Muscle layer of duodenum (tissue), 2 donors: ENCODE results near the gene GPER1.
A peak's percentile ranks its signal among the peaks of the same experiment; 100 is the strongest.

ENCODE experiments used
- H3K27ac ChIP-seq: one replicate; pipeline ENCODE4 v1.7.0; 2013; ENCODE audit warnings: mild to moderate bottlenecking, low read length
- H3K27me3 ChIP-seq: one replicate; pipeline ENCODE4 v1.7.0; 2013; ENCODE audit warnings: low read depth, mild to moderate bottlenecking, control low read depth, low read length
- H3K36me3 ChIP-seq, 2 donors: one replicate each; pipeline ENCODE4 v1.7.0; 2013; ENCODE audit warnings: low read length in 2 of 2, control low read depth in 1 of 2, mild to moderate bottlenecking in 1 of 2; ENCODE audit not compliant: insufficient read depth in 2 of 2, control insufficient read depth in 1 of 2
- H3K4me1 ChIP-seq, 2 donors: one replicate each; pipeline ENCODE4 v1.7.0; 2013; ENCODE audit warnings: low read length in 2 of 2, mild to moderate bottlenecking in 2 of 2, control low read depth in 1 of 2, moderate library complexity in 1 of 2; ENCODE audit not compliant: insufficient read depth in 2 of 2, control insufficient read depth in 1 of 2
- H3K4me3 ChIP-seq, 2 donors: one replicate each; pipeline ENCODE4 v1.7.0; 2013; ENCODE audit warnings: low read length in 2 of 2, low read depth in 1 of 2, mild to moderate bottlenecking in 1 of 2
- H3K9me3 ChIP-seq, 2 donors: one replicate each; pipeline ENCODE4 v1.7.0; 2013; ENCODE audit warnings: low read length in 2 of 2, control low read depth in 1 of 2, mild to moderate bottlenecking in 1 of 2; ENCODE audit not compliant: control insufficient read depth in 1 of 2
- donor health status: healthy.

Gene GPER1

DNA sequence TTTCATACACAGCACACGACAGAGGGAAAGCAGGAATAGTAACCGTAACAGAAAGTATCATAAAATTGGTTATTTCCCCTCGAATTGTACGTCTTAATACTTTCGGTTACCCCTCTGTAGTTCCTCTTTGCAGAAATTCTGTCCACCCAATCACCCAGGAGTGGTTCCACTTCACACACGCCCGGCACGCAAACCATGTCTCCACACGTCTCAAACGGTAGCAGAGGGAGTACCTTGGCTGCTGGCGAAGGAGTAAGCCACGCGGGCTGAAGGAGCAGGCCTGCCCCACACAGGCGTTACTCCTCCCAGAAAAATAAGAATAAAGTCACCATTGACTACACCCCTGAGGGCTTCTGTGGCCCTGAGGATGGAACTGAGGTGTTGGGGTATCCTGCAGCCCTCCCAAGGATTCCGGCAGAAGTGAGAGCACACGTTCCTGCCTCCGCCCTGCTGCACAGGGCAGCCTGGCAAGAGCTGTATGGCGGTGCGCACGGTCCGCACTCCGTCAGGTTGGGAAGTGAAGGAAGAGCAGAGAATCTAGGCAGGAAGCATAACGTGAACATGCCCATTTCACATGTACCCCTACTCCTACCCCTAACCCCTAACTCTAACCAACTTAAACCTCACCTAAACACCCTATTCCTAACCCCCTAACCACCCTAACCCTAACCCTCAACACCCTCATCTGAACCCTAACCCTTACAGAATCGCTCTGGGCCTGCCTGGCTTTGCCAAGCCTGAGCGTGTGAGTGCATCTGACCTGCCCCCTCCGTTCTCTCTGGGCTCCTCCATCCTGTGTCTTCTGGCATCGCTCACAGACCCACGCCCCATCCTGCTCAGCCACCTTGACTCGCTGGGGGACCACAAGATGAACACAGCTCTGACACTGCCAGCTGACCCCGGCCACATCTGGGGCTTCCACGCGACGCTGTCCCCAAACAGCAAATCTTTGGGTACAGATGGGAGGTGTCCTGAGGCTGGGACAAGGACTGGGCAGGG is 25.3 kb upstream of the GPER1 start:
- no peaks in the 10 kb centered on the region for H3K27me3 ChIP-seq
- H3K36me3 ChIP-seq, result peaks cover 0 to 9% of the 10 kb centered on the region in 2 donors
- H3K4me1 ChIP-seq, result peaks cover 0 to 16% of the 10 kb centered on the region in 2 donors
- no peaks in the 10 kb centered on the region for H3K9me3 ChIP-seq
- H3K4me3 ChIP-seq, result no peak overlapping the region
- H3K27ac ChIP-seq, result no peak overlapping the region

DNA sequence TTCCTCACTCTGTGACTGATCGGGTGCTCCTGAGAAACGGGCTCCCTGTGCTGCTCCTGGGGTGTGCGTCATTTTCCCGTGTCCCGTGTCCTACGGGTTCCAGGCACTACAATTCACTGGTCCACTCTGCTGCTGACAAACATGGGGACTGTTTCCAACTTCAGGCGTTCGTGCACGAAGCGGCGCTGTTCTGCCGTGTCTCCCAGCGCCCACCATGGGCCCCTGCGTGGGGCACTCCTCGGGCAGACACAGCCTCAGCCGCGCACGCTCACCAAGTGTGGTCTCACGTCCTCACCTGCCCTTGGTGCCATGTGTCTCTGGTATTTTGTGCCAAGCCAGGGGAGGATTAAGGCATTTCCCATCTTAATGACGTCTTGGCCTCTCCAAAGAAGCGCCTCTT is 24.6 kb upstream of the GPER1 start:
- peaks cover 0 to 16% of the 10 kb centered on the region in 2 donors for H3K4me1 ChIP-seq
- H3K36me3 ChIP-seq, result peaks cover 0 to under 1% of the 10 kb centered on the region in 2 donors
- H3K27me3 ChIP-seq, result no peaks in the 10 kb centered on the region
- H3K27ac ChIP-seq, result no peak overlapping the region
- no peak overlapping the region for H3K4me3 ChIP-seq
- no peaks in the 10 kb centered on the region for H3K9me3 ChIP-seq

DNA sequence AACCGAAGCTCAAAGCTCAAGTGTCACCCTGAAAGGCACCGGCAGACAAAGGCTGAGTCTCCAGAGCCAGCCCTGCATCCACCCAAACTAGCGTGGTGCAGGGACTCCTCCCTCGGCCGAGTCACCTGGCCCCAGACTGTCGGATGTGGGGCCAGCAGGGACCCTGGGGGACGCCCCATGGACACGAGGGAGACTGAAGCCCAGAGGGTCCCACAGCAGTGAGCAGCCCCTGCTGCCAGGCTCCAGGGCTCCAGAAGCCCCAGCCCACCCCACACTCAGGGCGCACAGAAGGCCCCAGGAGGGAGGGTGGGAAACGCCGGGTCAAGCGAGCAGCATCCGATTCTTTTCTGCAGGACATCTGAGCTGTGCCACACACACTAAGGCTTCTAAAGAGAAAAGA is 23.3 kb upstream of the GPER1 start:
- H3K9me3 ChIP-seq, result no peaks in the 10 kb centered on the region
- H3K4me1 ChIP-seq, result peaks cover 0 to 16% of the 10 kb centered on the region in 2 donors
- H3K27me3 ChIP-seq, result no peaks in the 10 kb centered on the region
- H3K27ac ChIP-seq, result no peak overlapping the region
- no peak overlapping the region for H3K4me3 ChIP-seq
- H3K36me3 ChIP-seq, result no peaks in the 10 kb centered on the region

DNA sequence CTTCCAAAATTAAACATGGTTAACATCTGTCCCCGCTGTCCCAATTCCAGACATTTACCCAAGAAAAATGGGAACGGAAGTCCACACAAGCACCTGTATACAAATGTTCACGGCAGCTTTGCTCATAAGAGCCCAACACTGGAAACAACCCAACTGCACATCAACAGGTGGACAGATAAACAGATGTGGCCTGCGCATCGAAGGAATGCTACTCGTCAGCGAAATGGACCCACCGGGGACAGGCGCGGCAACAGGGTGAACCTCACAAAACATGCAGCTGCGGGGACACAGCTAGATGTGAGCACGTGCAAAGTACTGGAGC is 22.7 kb upstream of the GPER1 start:
- Histone ChIP-seq H3K27me3 (no peaks in the 10 kb centered on the region), H3K27ac (no peak overlapping the region), H3K36me3 (no peaks in the 10 kb centered on the region), H3K4me1 (peaks cover 0 to 16% of the 10 kb centered on the region in 2 donors), H3K4me3 (peak overlapping the region; percentile 37 to 49), H3K9me3 (no peaks in the 10 kb centered on the region)

DNA sequence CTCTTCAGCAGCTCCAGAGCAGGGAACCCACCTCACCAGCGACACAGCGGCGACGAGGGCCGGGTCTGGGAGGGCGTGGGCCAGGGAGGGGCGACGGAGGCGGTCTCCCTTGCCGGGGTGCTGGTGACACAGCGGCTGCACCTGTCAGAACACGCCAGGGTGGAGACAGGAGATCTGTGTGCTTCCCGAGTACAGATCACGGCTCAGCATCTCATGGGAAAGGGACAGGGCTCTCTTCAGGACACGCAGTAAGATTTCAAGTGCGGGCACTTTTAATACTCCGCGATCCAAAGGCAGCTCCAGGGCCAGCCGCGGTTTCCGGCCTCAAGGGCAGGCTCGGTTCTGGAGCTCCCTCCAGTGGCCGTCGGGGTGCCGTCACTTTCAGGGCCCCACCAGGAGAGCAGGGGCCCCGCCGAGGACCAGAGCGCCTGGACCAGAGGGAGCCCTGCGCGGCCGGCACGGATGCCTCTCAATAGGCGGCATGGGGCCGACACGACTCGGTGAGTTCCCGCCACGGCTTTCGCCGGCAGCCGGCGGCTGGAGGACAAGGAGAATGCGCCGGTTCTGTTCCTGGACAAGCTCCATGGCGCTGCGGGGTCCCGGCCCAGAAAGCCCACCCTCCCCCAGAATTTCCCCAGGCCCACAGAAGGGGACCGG is 22.2 kb upstream of the GPER1 start:
- H3K27ac ChIP-seq, result no peak overlapping the region
- H3K36me3 ChIP-seq, result no peaks in the 10 kb centered on the region
- H3K9me3 ChIP-seq, result no peaks in the 10 kb centered on the region
- H3K4me3 ChIP-seq, result peak overlapping the region; percentile 37 to 49
- H3K27me3 ChIP-seq, result no peaks in the 10 kb centered on the region
- peaks cover 0 to 16% of the 10 kb centered on the region in 2 donors for H3K4me1 ChIP-seq

DNA sequence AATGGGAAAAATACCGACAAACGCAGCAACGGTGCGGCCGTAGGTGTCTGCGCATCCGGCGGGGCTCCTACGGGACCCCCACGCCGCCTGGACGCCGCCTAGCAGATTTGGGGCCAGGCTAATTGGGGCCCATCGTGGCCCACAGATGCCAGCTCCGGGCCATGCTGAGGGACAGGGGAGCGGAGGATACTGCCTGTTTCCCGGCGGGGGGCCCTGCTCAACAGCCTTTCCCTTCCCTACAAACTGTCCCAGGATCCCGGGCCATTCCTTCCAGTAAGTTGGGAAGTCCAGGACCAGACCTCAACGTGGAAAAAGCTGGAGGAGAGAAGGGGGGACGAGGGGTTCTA is 21.7 kb upstream of the GPER1 start:
- no peaks in the 10 kb centered on the region for H3K9me3 ChIP-seq
- H3K27me3 ChIP-seq, result no peaks in the 10 kb centered on the region
- H3K4me1 ChIP-seq, result peaks cover 0 to 16% of the 10 kb centered on the region in 2 donors
- H3K36me3 ChIP-seq, result no peaks in the 10 kb centered on the region
- H3K27ac ChIP-seq, result no peak overlapping the region
- peak overlapping the region in 1 of 2 donors; percentile 49 for H3K4me3 ChIP-seq

DNA sequence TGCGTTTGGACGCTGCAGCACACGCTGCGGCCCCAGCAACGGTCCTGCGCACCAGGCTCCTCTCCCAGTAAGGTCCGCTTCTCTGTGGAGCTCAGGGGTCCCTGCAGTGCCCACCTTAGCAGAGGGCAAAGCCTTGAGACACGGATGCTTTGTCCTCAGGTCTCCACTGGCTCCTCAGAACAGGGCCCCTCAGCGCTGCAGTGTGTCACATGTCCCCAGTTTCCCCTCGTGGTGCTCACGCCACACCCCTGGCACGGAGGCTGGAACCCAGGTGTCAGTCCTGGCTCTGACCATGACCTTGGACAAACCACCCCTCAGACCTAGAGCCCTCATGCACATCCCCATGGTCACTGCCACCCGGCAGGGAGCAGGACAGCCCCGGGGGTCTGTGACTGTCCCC is 19.9 kb upstream of the GPER1 start:
- H3K4me1 ChIP-seq, result peaks cover 0 to 16% of the 10 kb centered on the region in 2 donors
- no peaks in the 10 kb centered on the region for H3K27me3 ChIP-seq
- no peak overlapping the region for H3K27ac ChIP-seq
- no peaks in the 10 kb centered on the region for H3K36me3 ChIP-seq
- H3K4me3 ChIP-seq, result no peak overlapping the region
- no peaks in the 10 kb centered on the region for H3K9me3 ChIP-seq

DNA sequence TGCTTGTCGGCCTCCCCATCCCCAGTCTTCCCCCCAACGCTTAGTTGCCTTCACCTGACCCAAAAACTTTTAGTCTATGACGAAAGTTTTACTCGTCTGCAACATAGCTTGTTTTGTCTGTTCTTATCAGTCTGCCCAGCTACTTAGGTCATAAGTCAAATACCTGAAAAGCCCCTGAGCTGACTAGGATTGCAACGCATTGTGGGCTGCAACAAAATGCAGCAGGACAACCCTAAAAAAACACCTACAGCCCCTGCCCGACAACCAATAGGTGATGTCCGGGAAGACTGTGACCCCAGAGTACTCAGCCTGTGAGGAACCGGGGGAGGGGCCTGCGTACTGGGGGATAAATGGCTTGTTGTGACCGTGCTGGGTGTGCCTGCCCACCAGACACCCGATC is 19.3 kb upstream of the GPER1 start:
- H3K9me3 ChIP-seq, result no peaks in the 10 kb centered on the region
- no peak overlapping the region for H3K27ac ChIP-seq
- peaks cover 0 to 16% of the 10 kb centered on the region in 2 donors for H3K4me1 ChIP-seq
- H3K27me3 ChIP-seq, result no peaks in the 10 kb centered on the region
- no peak overlapping the region for H3K4me3 ChIP-seq
- H3K36me3 ChIP-seq, result no peaks in the 10 kb centered on the region

DNA sequence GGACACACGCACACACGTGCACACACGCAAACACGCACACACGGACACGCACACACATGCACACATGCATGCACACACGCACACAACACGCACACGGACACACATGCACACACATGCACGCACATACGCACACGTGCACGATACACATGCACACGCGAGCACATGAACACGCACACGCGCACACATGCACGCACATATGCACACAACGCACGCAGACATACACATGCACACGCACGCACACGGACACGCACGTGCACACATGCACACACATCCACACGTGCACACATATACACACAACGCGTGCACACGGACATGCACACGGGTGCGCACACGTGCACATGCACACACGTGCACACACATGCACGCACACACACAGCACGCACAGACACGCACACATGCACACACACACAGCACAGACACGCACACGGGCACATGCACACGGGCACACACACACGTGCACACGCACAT is 17.3 kb upstream of the GPER1 start:
- Histone ChIP-seq H3K27ac (no peak overlapping the region), H3K4me3 (no peak overlapping the region), H3K36me3 (no peaks in the 10 kb centered on the region), H3K27me3 (no peaks in the 10 kb centered on the region), H3K4me1 (peaks cover 0 to 9% of the 10 kb centered on the region in 2 donors), H3K9me3 (no peaks in the 10 kb centered on the region)

DNA sequence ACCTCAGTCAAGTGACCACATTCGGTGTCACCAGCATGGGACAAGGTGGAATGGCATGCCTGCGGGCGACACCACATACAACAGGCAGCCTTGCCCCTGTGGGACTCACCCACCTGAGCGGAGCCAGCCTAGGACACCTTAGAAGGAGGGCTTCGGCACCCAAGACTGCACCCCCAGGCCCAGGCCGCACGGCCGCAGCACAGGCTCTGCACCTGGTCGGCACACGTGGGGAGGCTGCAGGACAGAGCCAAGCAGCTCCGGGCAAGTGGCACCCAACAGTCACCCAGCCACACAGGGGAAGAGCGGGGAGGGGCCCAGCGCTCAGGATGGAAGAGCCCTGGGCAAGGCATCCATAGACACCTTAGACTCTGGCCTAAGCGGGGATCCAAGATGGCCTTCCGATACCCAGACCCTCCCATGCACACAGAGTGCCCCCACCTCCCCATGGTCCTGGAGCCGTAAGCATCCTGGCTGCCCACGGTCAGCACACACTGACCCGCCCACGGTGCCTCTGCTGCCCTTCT is 16.1 kb upstream of the GPER1 start:
- Histone ChIP-seq H3K27me3 (no peaks in the 10 kb centered on the region), H3K9me3 (no peaks in the 10 kb centered on the region), H3K4me1 (peaks cover 0 to 5% of the 10 kb centered on the region in 2 donors), H3K36me3 (no peaks in the 10 kb centered on the region), H3K4me3 (no peak overlapping the region), H3K27ac (no peak overlapping the region)

DNA sequence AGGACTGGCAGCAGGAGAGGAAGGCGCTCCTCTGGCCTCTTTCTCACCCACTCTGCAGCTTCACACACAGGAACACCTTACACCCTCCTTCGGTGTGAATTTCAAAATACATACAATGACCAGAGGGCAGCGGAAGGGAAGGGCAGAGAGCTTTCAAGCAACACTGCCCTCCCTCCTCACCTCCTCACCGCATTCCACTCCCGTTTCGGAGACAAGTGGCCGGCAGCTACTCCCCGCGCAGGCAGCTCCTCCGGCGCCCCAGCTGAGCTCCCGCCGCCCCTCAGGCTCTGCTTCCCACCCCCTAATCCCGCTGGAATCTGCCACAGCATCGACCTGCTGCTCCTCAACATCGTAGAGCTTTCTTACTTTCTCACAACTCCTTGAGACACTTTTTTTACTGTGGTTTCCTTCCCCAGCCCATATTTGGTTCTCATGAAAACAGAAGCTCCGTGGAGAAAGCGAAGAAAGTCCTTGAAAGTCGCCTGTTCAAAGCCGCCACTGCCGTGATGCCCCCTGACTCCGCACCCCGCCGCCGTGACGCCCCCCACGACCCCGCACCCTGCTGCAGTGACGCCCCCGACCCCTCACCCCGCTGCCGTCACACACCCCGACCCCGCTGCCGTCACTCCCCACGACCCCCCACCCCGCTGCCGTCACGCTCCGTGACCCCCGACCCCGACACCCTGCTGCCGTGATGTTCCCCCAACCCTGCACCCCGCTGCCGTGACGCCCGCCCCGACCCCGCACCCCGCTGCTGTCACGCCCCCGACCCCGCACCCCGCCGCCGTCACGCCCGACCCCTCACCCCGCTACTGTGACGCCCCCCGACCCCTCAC is 14.6 kb upstream of the GPER1 start:
- no peak overlapping the region for H3K27ac ChIP-seq
- no peaks in the 10 kb centered on the region for H3K27me3 ChIP-seq
- no peaks in the 10 kb centered on the region for H3K36me3 ChIP-seq
- no peaks in the 10 kb centered on the region for H3K9me3 ChIP-seq
- H3K4me1 ChIP-seq, result peaks cover 0 to 5% of the 10 kb centered on the region in 2 donors
- peak overlapping the region; percentile 11 to 38 for H3K4me3 ChIP-seq
